Raji (cell line): ENCODE measurements around the gene FARP2.

ENCODE experiments used
- POLR2A ChIP-seq: IDR thresholded peaks from 2 replicates; pipeline ENCODE4 v1.6.1; 2011; ENCODE audit warnings: low read depth, low read length, control low read depth; ENCODE audit not compliant: insufficient read depth

The FARP2 gene

DNA sequence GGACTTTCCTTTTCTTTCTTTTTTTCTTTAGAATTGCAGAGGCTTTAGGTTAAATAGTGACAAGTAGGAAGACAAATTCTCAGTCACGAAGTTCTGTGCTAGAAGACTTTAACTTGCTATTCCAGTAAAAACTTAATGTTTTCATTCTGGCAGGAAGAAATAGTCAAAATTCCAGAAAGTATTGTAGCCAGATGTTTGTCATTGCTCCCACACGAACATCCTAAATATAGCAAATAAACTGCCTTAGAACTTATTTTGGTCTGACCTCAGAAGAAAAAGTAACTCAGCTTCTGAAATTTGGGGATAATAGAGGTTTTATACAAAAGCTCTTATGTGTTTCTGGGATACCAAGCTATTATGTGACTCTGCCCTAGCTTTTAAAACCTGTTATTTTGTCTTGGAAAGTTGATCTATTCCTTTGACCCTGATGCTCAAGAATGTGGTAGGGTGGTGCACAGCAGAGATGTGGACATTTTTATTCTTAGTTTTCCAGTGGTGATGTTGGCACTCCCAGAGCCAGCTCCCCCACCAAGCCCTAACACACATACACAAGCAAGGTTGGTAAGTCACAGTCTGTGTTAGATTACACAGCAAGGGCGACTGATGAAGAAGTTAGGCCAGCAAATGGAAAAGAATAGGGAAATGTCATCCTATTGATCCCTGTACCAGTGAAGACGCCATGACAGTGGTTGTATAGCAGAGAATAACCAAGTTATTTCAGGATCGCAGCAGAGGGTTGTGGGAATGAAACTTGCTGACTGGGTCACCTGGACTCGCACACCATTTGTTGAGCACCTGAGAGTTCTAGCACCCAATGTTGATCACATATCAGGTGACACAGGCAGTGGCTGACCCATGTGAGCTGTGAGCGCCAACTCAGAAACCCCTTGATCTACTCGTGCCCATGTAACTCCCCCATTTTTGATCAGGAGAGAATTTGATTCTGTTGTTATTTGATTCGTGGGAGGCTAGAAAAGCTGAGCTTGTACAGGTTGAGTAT lies 23.7 kb downstream of the FARP2 start:
- TF ChIP-seq POLR2A = no peak

DNA sequence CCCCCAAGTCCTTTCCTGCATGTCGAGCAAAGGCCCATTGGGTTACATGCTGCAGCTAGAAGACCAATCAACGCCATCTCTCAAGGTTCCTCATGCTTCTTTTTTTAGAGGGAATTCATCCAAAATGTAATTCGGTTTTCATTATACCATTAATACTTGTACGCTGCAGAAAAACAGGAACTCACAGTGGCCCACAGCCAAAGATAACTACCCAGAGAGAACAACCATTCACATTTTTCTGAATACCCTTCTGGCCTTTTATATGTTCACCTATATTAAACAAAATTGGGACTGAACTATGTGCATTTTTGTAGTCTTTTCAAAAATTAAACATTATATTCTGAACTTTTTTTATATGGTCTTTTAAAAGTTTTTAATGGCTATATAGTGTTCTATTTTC lies 25.8 kb downstream of the FARP2 start:
- TF ChIP-seq POLR2A = no peak

DNA sequence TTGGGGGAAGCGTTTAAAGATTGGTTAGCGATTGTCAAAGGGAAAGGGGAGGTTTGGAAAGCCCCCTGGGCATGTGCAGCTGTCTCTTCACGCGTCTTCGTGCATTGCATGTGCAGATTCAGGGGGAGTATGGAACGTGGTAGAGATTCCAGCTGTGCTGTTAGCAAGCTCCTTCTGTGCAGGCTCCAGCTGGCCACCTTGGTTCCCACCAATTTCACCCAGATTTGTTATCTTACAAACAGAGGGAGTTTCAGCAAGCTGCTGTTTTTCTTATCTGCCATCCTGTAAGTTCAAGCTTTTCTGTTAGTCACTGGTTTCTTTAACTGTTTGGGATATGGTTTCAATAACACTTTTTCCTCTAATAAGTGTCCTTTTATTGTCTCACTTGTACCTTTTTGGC lies 30.4 kb downstream of the FARP2 start:
- TF ChIP-seq POLR2A = no peak

DNA sequence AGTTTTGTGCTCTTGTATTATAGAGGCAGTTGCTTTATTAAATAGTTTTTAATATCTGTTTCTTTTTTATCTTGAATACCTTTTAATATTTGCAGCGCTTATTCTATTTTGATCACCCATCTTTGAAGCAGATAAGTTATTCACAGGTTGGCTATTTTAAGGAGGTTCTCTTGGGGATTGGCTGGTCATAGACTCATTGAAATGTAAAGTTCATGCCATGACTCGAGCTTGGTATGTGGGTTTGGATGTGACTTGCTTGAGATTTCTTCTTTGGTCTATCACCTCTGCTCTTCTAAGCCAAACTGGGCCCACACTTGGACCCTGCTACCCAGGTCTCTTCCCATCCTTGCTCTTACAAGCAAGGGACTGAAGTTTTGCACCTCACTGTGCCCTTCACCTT lies 33.6 kb downstream of the FARP2 start:
- no peak for TF ChIP-seq POLR2A

DNA sequence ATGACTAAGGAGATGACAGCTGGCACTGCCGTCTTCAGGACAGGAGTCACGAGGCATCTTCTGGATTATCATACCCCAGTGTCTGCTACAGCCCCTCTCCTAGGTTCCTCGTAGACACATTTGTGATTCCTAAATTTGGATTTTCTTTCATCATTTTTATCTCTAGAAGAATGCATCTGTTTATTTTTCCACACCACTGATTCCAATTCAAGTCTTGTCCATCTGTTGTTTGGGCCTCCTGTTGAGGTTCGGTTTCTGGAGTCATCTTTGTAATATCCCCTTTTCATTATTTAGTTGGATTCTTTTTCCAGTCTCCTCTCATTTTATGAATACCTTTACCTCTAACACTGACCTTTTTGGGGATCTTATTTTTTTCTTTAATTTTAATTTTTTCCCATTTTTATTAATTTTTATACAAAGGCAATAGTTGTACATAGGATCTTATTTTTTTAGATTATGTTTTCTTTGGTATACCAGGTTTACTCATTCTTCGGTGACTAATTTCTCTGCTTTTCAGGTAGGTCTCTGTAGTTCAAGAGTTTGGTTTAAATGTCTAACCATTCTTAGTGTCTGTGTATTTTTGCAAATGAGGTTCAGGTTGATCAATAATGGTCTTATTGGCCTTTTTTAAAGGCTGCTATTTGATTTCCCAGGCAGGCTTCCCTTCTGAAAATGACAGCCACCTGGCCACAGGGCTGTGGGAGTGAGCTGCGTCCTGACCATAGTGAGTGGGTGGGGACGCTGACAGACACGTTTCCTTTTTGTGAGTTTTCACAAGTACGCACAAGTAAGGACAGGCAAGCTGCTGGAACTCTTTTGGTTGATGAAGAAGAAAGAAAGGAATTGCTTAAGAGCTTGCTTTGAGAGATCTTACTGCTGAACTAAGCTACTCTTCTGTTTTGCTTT lies 34.5 kb downstream of the FARP2 start:
- no peak for TF ChIP-seq POLR2A

DNA sequence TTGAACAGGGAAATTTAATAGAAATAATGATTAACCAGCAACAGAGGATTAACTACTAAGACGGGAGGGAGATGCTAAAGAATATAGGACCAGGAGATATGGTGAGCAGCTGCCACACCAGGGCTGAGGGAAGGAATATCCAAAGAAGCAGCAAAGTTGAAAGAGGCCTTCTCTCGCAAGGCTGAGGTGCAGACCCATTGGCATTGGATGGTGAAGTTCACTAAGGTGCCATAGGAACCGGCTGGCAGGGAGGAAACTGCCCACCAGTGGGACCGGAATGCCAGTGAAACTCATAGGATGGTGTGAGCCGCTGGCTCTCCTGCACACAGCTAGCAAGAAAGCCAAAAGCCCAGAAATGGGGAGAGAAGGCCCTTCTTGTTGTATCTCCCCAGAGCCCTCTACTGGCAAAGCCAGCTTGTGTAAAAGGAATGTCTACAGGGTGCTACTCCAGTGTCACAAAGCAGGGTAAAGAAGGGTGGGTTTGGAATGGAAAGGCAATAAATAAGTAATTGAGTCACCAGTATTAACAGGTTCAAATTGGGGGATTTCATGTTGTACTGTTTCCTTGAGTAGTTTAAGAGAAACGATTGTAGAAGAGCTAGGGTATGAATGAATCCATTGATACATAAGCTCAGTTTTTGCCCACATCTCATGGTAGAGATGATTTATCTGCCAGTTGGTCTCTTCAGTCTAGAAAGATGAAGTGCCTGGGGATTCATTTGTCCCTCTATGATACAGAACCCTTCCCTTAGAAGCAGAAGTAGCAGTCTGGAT lies 36.0 kb downstream of the FARP2 start:
- TF ChIP-seq POLR2A = no peak

DNA sequence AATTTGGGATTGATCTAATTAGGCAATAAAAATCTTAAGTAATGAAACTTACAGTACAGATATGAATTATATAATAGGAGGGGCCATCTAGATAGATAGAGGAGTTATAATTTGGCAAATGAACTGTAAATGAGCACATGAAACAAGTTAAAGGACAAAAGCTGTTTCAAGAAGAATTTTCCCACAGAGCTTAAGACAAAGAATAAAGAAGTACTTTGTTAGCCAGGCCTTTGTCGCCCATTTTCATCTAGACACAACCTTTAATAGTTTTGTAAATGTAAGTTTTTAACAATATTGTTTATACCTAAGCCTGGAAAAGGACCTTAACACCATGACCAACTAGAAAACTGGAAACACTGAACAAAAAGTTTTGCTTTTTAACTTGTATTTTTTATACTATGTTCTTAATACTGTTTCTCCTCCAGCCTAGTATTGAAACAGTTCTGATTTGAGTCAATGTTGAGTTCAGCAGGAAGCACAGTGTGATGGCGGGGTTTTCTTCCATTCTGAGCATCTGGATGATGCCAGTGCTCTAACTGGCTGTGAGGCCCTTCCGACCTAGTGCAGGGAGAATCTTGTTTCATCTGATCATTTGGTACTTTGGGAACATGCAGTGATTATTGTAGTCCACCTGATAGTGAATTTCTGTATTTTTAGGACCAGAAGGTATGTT lies 37.6 kb downstream of the FARP2 start:
- no peak for TF ChIP-seq POLR2A

DNA sequence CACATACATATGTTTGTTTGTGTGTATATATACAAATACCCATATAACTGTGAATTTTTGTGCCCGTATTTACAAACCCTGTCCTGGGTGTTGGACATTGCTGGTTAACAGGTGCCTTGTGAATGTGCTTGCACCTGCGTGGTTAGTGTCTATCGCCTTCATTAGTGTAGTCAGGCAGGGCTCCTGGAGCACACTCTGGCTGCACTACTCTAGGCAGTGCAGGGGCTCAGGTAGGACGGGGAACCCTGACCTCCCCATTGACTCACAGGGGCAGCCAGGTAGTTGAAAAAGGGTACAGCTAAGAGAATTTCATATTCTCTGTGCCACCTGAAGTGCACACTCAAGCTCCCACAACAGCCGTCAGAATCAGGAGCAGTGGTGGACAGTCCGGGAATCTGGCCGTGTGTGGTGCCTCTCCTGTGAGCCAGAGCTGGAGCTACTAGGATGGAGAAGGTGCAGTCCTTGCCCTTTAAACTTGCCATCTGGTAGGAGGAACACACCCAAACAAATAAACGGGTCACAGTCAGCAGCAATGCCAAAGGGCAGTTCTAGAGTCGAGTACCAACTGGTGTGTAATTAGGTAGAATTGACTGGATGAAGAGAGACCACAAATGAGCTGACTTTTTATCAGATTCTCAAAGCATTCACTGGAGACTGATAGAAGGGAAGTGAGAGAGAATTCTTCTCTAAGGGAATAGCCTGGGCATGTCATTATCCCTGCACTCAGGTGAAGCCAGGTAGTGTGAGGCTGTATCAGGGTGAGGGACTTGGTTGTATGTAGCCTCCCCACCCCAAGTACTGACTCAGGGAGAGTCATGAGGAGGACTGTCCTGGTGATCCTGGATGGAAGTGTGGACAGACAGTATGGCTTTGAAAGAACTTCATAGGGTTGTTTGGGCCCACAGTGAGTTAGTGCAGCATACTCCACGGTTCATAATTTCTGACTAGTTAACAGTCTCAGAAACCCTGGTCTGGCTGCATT lies 44.1 kb downstream of the FARP2 start:
- TF ChIP-seq POLR2A = no peak

DNA sequence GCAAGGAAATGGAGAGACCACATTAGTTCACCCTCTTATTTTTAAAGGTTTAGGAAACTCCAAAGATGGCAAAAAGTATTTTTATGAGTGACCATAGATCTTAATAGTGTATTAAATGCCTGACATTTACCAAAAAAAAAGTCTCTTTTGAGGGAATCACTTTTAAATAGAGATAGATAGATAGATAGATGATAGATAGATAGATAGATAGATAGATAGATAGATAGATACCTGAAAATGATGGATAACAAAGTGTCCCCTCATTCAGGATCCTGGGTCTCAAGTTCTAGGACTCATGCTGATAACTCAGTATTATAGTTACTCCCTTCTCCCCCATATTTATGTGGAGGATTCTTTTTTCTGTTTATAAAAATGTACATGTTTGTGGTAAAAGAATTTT lies 52.8 kb downstream of the FARP2 start:
- no peak for TF ChIP-seq POLR2A

DNA sequence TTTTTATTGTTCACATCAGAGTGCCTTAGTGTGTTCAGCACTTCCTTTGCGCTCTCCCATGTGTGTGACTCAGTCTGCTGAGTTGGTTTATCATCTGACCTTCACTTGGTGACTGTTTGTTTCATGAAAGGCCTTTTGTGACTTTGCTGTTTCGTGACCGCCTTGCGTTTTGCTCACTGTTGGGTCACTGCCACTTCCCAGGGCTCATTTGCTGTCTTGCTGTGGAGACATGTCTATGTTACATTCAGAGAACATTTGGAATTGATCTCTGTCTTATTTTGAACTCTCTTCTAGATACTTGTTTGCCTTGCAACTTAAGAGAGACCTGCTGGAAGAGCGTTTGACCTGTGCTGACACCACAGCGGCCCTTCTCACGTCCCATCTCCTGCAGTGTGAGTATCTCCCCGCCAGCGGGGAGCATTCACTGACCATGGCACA lies 54.7 kb downstream of the FARP2 start:
- no peak for TF ChIP-seq POLR2A

DNA sequence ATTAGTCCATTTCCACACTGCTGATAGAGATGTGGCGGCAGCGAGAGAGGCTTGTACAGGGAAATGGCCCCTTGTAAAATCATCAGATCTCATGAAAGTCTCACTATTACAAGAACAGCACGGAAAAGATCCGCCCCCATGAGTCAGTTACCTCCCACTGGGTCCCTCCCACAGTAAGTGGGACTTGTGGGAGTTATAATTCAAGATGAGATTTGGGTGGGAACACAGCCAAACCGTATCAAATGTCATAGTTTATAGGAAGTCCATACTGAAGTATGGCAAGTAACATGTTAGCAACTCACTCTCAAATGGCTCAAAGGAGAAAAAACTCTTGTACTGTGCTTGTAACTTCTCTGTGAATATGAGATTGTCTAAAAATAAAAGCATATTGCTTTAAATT lies 56.1 kb downstream of the FARP2 start:
- TF ChIP-seq POLR2A = no peak

DNA sequence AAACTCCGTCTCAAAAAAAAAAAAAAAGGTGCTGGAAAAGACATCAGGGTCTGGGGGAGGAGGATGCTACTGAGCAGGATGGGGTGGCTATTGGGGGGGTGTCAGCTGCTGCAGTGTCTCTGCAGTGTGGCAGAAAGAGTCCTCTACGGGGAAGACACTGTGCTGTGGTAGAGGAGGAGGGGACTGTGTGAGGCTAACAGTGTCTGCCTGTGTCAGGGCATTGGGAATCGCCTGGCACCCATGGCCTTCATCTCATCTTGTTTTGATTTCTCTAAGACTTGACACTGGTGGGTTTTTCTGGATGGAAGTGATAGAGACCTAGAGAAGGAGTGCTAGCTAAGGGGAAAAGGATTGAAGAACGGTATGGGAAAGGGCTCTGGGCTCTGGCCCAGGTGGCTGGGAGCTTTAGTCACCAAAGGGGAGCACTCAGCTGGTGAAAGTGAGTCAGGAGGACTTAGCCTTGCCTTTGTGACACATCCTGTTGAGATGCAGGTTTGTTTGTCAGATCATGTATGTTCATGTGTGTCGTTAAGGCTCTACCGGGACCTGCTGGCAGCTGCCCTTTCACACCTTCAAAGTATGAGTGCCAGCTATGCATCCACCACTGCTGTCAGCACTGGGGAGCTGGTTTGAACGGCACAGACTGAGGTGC lies 58.0 kb downstream of the FARP2 start:
- TF ChIP-seq POLR2A = no peak

DNA sequence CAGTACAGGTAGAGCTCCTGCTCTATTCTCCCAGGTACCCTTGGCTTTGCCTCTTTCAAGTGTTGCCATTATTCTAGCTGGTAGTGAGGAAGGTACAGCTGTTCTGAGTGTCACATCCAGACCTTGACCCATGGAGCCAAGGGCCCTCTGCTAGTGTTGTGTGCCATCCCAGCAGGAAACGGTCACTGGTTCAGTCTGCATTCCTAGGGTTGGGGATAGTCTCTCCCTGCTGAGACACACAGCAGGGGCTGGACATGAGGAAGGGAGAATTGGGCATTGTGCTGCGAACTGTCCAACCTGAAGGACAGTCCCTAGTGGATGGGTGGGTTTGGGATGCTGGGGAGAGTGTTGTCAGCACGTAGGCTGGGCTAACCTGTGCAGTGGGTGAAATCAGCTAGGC lies 59.1 kb downstream of the FARP2 start:
- no peak for TF ChIP-seq POLR2A
